Keratinocyte (primary cell): ENCODE data around the gene ATXN7. TPM values are rescaled to one million over a fixed set of nuclear protein-coding genes. Genes with fewer than 3 reads are reported as not detected.

ENCODE experiments used
- DNase-seq: peaks from one replicate; pipeline ENCODE4 v3.0.0-alpha.2; 2011; ENCODE audit warnings: low read depth, missing footprints, low spot score
- FAIRE-seq: peaks from 2 replicates; lab custom pipeline; 2011; peaks lifted over from hg19 to GRCh38; lab: Jason Lieb, UNC
- H2AFZ ChIP-seq: 2 replicates; pipeline ENCODE4 v1.6.0; 2012; ENCODE audit warnings: low read length, control low read depth, inconsistent platforms; ENCODE audit not compliant: control insufficient read depth
- H3K27ac ChIP-seq: 2 replicates; pipeline ENCODE4 v1.5.1; 2011; ENCODE audit warnings: low read length; ENCODE audit not compliant: control insufficient read depth, insufficient read depth
- H3K27me3 ChIP-seq: 3 replicates; pipeline ENCODE4 v1.6.0; 2011; ENCODE audit warnings: low read length; ENCODE audit not compliant: control insufficient read depth, insufficient read depth; ENCODE audit errors: extremely low read depth
- H3K36me3 ChIP-seq, 2 experiments: 2 replicates in 1 of 2; 3 replicates in 1 of 2; pipeline ENCODE4 v1.5.1; 2011; ENCODE audit warnings: low read length in 2 of 2, mild to moderate bottlenecking in 1 of 2; ENCODE audit not compliant: control insufficient read depth in 2 of 2, insufficient read depth in 2 of 2; ENCODE audit errors: extremely low read depth in 1 of 2
- H3K4me1 ChIP-seq: 3 replicates; pipeline ENCODE4 v1.5.1; 2011; ENCODE audit warnings: low read length; ENCODE audit not compliant: control insufficient read depth, insufficient read depth; ENCODE audit errors: extremely low read depth
- H3K4me2 ChIP-seq: 3 replicates; pipeline ENCODE4 v1.6.0; 2011; ENCODE audit warnings: low read depth, low read length; ENCODE audit not compliant: control insufficient read depth, insufficient read depth; ENCODE audit errors: extremely low read depth
- H3K4me3 ChIP-seq, 3 experiments: fragments of 200-600 bp in 1 of 3; sonication (generic) in 1 of 3; 2 replicates in 2 of 3; 3 replicates in 1 of 3; pipeline ENCODE4 v1.5.1; 2011 to 2016; ENCODE audit warnings: low read length in 3 of 3, mild to moderate bottlenecking in 3 of 3, control low read depth in 2 of 3, inconsistent platforms in 1 of 3, low read depth in 1 of 3, mixed read lengths in 1 of 3, mixed run types in 1 of 3, moderate library complexity in 1 of 3; ENCODE audit not compliant: control insufficient read depth in 2 of 3, insufficient read depth in 2 of 3; ENCODE audit errors: extremely low read depth in 1 of 3
- H3K79me2 ChIP-seq: 2 replicates; pipeline ENCODE4 v1.6.0; 2012; ENCODE audit warnings: low read length; ENCODE audit not compliant: control insufficient read depth, insufficient read depth
- H3K9ac ChIP-seq: 3 replicates; pipeline ENCODE4 v1.6.0; 2011; ENCODE audit warnings: low read length; ENCODE audit not compliant: control insufficient read depth, insufficient read depth; ENCODE audit errors: extremely low read depth
- H3K9me1 ChIP-seq: 3 replicates; pipeline ENCODE4 v1.6.0; 2011; ENCODE audit warnings: low read length; ENCODE audit not compliant: control insufficient read depth, insufficient read depth; ENCODE audit errors: extremely low read depth
- H3K9me3 ChIP-seq: 2 replicates; pipeline ENCODE4 v1.5.1; 2012; ENCODE audit warnings: low read depth, low read length; ENCODE audit not compliant: control insufficient read depth
- H4K20me1 ChIP-seq: 3 replicates; pipeline ENCODE4 v1.6.0; 2011; ENCODE audit warnings: low read length; ENCODE audit not compliant: control insufficient read depth, insufficient read depth; ENCODE audit errors: extremely low read depth
- CTCF ChIP-seq, 3 experiments: IDR thresholded peaks in 1 of 3; conservative IDR thresholded peaks in 1 of 3; optimal IDR thresholded peaks in 1 of 3; 2 replicates in 2 of 3; 3 replicates in 1 of 3; pipeline versions ENCODE3 to v1.5.1; 2011; ENCODE audit warnings: low read length in 3 of 3, mild to moderate bottlenecking in 3 of 3, moderate library complexity in 2 of 3, control low read depth in 1 of 3, inconsistent platforms in 1 of 3; ENCODE audit not compliant: insufficient read depth in 2 of 3; ENCODE audit errors: extremely low read depth in 1 of 3
- EZH2 ChIP-seq: IDR thresholded peaks from one replicate; pipeline ENCODE4 v1.6.1; 2012; ENCODE audit warnings: inconsistent platforms, mild to moderate bottlenecking, low read length, moderate library complexity
- dilution Hi-C: fragments of 300-500 bp; cut with MboI; formaldehyde crosslinking; loops from one replicate; pipeline ENCODE4 v1.7.0; 2020; ENCODE audit warnings: low sequenced_read_pairs; ENCODE audit not compliant: extremely low pct_ligation_motif_present
- polyA plus RNA-seq, 5 experiments: library from polyadenylated mRNA; depleted of rRNA in 3 of 5; stranded (reverse) in 3 of 5; stranded (forward) in 1 of 5; unstranded in 1 of 5; fragments of >200 nt; gene quantifications; 1 replicate in 1 of 5; 2 replicates in 3 of 5; 3 replicates in 1 of 5; pipeline versions ENCODE4 v1.2.1 to v1.2.3, GENCODE V29; 2011 to 2012; ENCODE audit warnings: missing spikeins in 2 of 5, low read depth in 1 of 5, low replicate concordance in 1 of 5

The ATXN7 gene
- polyA plus RNA-seq, 1 donor (not counting 4 experiments of a cell fraction or from before 2014, with no cell fraction given): 8.8 TPM

DNA sequence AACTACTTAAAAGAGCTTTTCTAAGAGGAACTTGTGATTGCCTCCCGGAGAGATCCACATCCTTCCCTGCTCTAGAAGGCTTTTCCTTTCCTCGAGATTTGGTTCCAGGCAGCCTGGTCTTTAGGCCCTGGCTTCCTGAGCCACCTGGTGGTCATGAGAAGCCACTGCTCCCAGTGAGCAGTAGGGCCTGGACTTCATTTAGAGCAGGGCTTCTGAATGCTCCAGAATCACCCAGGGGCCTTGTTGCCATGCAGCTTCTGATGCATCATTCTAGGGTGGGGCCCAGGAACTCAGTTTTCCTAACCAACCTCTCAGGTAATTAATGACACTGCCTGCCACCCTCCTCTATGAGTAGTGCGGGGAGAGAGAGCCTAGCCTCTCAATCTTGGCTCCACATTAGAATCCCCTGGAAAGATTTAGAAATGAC lies 130.0 kb downstream of the ATXN7 start:
- no peaks in the 10 kb centered on the region for H3K9me3 ChIP-seq
- H3K79me2 ChIP-seq: no peaks in the 10 kb centered on the region
- peak overlapping the region; percentile 23 for H3K9ac ChIP-seq
- dilution Hi-C loops: no loop called here
- H4K20me1 ChIP-seq: no peaks in the 10 kb centered on the region
- DNase-seq: peak; percentile 69
- H3K27me3 ChIP-seq: no peaks in the 10 kb centered on the region
- no peaks in the 10 kb centered on the region for H3K9me1 ChIP-seq
- H2AFZ ChIP-seq: no peak overlapping the region
- peaks cover 36 to 59% of the 10 kb centered on the region in 2 experiments for H3K36me3 ChIP-seq
- TF ChIP-seq EZH2 (no peak), CTCF (optimal IDR thresholded peaks at IDR 0.05 in 1 of 3, IDR thresholded peaks at IDR 0.05 in 1 of 3, conservative IDR thresholded peaks at IDR 0.05 in 1 of 3; ENCODE audit: extremely low read depth in 1 of 3, insufficient read depth in 2 of 3, low read length in 3 of 3) (peak; percentile 86 to 96 (median 93))
- peaks cover 15% of the 10 kb centered on the region for H3K4me1 ChIP-seq
- H3K4me3 ChIP-seq: no peak overlapping the region
- no peak overlapping the region for H3K4me2 ChIP-seq
- H3K27ac ChIP-seq: peak overlapping the region; percentile 36
- FAIRE-seq: peak; percentile 26

GRCh38 chr3:63995086-63995485 lies 131.4 kb downstream of the ATXN7 start:
- Histone ChIP-seq H3K36me3 (peaks cover 42 to 61% of the 10 kb centered on the region in 2 experiments), H3K27me3 (no peaks in the 10 kb centered on the region), H3K4me3 (no peak overlapping the region), H3K27ac (no peak overlapping the region), H3K9me1 (no peaks in the 10 kb centered on the region), H3K9me3 (no peaks in the 10 kb centered on the region), H3K79me2 (no peaks in the 10 kb centered on the region), H3K9ac (no peak overlapping the region), H2AFZ (no peak overlapping the region), H4K20me1 (no peaks in the 10 kb centered on the region), H3K4me2 (no peak overlapping the region), H3K4me1 (peaks cover 8% of the 10 kb centered on the region)
- dilution Hi-C loops: no loop called here
- FAIRE-seq (no peak), DNase-seq (no peak)
- TF ChIP-seq CTCF (optimal IDR thresholded peaks at IDR 0.05 in 1 of 3, IDR thresholded peaks at IDR 0.05 in 1 of 3, conservative IDR thresholded peaks at IDR 0.05 in 1 of 3; ENCODE audit: extremely low read depth in 1 of 3, insufficient read depth in 2 of 3, low read length in 3 of 3) (no peak), EZH2 (no peak)
